Panc1 (cell line): Measurements from ENCODE around the gene CLEC16A.

ENCODE experiments used
- CTCF ChIP-seq: fragments of 450-650 bp; IDR thresholded peaks from 2 replicates; pipeline ENCODE4 v1.5.1; 2017; ENCODE audit warnings: mild to moderate bottlenecking
- POLR2AphosphoS5 ChIP-seq: IDR thresholded peaks from 2 replicates; pipeline ENCODE4 v1.6.1; 2012; ENCODE audit warnings: mild to moderate bottlenecking, low read depth, low read length, moderate library complexity
- TCF7L2 ChIP-seq: IDR thresholded peaks from 2 replicates; pipeline ENCODE4 v1.6.1; 2011; ENCODE audit warnings: mild to moderate bottlenecking, low read depth, low read length, inconsistent platforms
- TF ChIP-seq, protein P1 (sequence below), 2 experiments: IDR thresholded peaks; 2 replicates each; pipeline ENCODE4 v1.6.1; 2011 to 2012; ENCODE audit warnings: low read depth in 2 of 2, control low read depth in 1 of 2, low read length in 1 of 2, mild to moderate bottlenecking in 1 of 2, moderate library complexity in 1 of 2; ENCODE audit not compliant: insufficient read depth in 1 of 2

- TF ChIP-seq CTCF (no peak), TCF7L2 (no peak), POLR2AphosphoS5 (no peak)
- TF ChIP-seq, protein P1, sequence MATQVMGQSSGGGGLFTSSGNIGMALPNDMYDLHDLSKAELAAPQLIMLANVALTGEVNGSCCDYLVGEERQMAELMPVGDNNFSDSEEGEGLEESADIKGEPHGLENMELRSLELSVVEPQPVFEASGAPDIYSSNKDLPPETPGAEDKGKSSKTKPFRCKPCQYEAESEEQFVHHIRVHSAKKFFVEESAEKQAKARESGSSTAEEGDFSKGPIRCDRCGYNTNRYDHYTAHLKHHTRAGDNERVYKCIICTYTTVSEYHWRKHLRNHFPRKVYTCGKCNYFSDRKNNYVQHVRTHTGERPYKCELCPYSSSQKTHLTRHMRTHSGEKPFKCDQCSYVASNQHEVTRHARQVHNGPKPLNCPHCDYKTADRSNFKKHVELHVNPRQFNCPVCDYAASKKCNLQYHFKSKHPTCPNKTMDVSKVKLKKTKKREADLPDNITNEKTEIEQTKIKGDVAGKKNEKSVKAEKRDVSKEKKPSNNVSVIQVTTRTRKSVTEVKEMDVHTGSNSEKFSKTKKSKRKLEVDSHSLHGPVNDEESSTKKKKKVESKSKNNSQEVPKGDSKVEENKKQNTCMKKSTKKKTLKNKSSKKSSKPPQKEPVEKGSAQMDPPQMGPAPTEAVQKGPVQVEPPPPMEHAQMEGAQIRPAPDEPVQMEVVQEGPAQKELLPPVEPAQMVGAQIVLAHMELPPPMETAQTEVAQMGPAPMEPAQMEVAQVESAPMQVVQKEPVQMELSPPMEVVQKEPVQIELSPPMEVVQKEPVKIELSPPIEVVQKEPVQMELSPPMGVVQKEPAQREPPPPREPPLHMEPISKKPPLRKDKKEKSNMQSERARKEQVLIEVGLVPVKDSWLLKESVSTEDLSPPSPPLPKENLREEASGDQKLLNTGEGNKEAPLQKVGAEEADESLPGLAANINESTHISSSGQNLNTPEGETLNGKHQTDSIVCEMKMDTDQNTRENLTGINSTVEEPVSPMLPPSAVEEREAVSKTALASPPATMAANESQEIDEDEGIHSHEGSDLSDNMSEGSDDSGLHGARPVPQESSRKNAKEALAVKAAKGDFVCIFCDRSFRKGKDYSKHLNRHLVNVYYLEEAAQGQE (IDR thresholded peaks at IDR 0.05; ENCODE audit: insufficient read depth in 1 of 2, low read depth in 2 of 2, low read length in 1 of 2): no peak
These were observed 137.9 kb downstream of the CLEC16A start for GRCh38 chr16:11082108-11082859.
